GM19023 (cell line): ENCODE data around the gene CLEC20A.
"Not testable (repeated sequence)": the region's sequence is repeated elsewhere in the genome, so short reads cannot be mapped to it uniquely, and the experiment has no call there.

ENCODE experiments used
- ATAC-seq: cut with Tn5 transposase; IDR thresholded peaks from one replicate; pipeline ENCODE4 v1.9.1; 2021; ENCODE audit warnings: mild to moderate bottlenecking, moderate library complexity; ENCODE audit not compliant: unreplicated experiment

CLEC20A gene

DNA sequence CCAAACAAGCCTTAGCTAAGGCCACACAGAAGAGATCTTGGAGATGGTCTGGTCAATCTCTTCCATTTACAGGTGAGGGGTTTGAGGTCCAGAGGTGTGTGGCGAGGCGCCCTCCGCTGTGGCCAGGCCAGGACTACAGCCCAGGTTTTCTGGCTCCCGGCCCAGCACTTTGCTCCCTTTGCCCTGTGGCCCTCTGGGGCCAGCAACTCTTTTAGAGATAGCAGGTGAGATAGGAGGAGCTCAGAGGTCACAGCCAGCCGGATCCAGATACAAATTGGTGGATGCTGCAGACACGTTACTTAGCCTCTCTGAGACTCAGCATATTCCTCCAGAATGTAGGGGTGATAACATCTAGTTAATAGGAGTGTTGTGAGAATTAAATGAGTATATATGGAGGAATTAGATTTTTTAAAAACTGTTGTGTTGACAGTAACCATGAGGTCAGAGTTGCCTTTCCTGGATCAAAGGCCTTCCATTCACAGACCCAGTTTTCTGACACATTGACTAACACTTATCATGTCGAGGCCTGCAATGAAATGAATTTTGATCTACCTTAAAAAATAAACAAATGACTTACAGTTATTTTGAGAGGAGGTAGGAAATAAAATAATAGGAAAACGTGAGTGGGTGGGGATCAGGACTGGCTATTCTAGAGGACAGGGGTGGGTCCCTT is 32.7 kb upstream of the CLEC20A start:
- no peak for ATAC-seq

DNA sequence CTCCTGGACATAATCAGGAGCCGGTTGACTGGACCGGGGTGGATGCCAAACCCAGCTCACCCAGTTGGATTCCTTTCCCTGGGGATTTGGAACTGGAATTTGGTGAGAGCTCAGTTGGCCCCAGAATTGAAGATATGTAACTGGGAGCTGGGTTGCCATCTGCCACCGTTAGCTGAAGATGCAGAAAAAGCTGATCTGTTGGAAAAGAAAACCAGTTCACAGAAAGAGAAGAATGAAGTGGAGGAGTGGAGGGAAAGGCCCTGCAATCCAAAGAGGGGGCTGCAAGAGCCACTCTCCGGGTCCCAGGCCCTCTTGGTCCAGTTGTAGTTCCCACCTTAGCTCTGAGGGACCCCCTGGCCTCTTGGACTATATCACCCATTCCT is 32.2 kb upstream of the CLEC20A start:
- no peak for ATAC-seq

DNA sequence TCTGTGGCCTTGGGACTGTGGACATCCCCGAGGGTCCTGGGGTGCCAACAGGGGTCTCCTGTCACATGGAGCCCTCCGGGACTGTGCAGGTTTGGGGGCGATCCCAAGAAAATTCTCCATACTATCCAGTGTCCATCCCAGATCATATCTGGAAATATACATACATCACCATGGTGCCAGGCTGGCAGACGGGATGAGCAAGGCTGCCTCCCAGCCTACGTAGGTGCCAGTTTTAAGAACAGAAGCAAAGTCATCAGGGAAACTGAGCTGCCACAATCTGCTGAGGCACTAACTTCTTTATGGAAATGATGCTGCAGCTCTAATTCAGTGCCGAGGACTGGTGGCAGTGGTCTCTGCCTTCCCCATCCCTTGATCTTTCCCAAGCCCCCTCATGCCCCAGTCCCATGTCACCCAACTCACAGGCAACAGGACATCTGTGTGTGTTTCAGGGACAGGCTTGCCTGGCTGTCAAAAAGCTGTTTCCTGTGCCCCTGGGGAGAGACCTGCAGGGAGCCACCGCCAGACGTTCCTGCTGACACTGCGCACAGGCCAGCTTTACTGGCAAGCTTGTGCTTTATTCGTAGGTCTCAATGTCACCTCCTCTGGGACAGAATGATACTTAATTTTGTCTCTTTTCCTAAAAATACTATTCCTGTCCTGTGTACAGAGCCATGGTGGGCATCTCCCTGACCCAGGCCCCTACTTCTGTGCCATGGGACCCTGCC is 31.6 kb upstream of the CLEC20A start:
- ATAC-seq = no peak

DNA sequence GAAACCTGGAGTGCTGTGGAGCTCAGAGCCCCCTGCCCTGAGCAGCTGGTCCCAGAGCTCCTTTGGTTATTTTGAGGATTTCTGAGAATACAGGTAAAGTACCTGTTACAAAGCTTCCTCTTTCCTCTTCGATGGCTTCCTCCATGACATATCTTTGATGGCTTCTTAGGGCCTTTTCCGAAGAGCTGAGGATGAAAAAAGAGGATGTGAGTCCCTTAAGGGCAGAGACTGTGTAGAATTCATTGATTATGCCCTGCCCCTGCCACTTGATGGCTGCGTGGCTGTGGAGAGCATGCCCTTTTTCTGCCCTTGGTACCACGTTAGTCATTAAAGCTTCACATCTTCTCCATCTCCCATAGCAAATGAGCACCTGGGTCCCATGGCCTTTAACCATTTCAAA is 30.4 kb upstream of the CLEC20A start:
- ATAC-seq = no peak

DNA sequence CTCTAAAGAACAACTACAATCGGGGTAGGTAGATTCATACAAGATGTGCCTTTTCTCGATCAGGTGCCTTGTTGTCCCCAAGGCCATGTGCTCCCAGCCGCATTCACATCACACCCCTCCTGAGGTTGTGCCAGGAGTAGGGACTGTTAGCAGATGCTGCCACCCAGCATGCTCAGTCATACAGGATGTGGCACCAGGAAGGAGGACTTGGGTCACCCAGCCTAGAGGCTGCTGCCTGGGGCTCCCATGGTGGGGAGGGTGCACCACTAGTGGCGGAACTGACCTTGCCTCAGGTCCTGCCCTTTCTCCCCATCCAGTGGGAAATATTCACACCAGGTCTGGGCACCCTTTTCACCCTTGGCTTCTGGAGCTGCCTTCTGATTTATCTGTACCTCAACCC is 24.5 kb upstream of the CLEC20A start:
- ATAC-seq = no peak

DNA sequence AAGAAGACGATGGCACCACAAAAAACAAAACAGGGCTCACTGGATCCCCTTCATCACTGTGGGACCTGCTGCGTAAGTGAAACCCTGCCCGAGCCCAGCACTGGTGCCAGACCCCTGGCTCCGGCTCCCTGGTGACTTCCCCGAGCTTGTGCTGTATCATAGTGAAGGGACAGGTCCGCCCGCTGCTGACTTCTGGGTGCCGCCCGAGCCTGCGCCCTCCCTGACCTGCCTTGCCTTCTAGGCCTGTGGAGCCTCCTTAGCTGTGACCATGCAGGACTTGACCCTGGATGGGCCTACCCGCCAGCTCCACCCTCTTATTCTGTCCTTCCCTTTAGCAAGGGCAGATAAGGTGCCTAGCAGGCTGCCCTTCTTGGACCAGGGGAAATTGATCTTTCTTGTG is 24.0 kb upstream of the CLEC20A start:
- no peak for ATAC-seq

DNA sequence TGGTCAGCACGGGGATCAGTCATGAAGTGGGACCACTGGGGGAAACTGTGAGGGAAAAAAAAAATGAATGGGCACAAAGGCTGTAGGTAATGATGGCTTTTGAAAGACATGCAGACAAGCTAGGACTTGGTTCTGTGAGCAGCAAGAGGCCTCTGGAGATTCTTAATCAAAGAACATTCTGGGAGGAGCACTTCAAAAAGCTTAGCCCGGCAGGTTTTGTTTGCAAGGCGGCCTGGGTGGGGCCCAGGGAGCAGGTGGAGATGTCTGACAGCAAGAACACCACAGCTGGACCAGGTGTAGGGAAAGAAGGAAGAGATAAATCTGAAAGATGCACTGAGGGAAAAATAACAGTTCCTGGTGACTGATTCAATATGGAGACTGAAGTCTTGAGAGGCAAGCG is 22.1 kb upstream of the CLEC20A start:
- no peak for ATAC-seq

DNA sequence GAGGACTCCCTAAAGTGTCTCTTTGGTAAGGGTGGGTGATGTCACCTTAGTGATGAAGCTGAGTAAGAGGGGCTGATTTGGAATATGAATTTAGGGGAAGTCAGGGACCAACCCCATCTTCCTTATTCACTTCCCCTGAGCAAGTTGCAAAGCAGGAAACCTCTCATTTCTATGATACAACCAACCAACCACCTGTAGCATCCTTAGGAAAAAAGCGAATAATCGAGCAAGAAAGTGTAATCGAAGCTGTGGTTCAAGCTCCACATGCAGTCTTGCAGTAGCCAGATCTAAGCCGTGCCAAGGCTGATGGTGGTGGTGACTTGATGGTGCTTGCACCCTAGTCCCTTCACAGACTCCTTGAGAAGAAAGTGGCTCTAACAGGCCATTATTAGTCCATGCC is 19.3 kb upstream of the CLEC20A start:
- ATAC-seq = no peak

DNA sequence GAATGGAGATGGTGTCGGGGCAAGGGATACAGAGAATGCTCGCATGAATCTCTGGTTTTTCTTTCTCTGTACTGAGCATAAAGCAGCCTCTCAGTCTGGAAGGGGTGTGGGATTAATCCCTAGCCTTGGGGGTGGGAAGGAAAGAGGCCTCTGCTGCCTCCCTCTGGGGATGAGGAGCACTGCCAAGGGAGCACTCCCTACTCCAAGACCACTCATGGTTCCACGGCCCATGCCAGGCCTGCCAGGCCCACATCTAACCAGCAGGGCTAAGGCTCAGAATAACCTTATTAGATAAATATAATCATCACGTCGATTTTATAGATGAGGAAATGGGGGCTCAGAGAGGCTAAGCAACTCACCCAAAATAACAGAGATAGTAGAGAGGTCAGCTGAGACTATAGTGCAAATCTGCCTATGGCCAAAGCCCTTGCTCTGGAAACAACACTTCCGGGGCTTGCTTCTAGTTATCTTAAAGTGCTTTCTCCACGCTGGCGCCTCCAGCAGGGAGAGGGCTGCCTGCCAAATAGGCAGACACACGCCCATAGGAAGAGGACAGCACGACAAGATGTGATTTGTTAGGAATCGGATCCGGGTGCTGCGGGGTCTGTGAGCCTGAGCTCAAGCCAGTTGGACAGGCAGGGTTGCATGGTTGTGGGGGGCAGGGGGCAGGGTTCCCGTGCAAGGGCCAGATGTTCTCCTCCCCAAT is 16.7 kb upstream of the CLEC20A start:
- no peak for ATAC-seq

DNA sequence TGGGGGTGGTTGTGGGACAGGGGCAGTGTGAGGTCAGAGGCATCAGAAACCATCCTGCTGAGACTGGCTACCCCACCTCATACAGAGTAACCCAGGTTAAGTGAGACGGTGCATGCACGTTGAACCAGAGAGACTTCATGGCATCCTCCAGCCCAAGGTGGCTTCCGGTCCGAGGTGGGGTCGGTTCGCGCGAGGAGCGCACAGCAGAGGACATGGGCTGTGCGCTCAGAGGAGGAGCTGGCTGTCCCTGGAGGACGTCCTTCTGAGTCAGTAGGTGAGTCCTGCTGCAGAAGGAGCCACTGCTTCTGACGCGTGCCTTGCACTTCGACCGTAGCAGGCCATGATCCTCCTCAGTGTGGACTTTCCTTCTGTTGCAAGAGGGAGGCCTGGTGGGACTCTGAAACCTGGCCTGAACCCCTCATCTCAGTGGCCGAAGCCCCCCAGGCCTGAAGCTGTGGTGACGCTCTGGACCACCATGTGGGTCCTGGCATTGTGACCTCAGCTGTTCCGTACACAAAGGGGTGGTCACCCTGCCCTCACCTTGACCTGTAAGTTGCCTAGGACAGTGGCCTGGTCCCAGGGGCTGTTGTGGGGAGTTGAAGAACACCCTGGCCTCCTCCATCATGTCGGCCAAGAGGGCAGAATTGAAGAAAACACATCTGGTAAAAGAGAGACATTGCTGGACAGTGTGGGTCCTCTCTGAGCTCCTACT is 16.0 kb upstream of the CLEC20A start, which contains the start of gene TEX35:
Gene TEX35, plus strand, starts transcription at position 544 of the 712 bp plus-strand sequence. Its CDS starts 80 bp downstream, at position 624.
- no peak for ATAC-seq

DNA sequence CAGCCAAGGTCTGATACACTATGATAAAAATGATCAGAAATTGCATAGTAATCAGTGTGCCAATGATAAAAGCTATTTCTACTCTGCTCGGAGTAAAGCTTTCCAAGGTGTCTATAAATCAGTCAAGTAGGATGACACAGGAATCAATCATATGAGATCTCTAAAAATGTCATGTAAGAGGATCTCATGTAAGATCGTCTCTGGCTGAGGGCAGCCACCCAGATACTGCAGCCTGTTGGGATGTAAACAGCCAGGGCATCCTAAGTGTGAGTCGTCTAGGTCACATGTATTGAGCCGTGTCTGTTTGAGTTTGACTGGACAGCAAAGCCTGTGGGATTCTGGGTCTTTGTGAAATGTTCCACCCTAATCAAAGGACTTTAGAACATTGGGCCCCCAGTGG is 13.4 kb upstream of the CLEC20A start:
- no peak for ATAC-seq

DNA sequence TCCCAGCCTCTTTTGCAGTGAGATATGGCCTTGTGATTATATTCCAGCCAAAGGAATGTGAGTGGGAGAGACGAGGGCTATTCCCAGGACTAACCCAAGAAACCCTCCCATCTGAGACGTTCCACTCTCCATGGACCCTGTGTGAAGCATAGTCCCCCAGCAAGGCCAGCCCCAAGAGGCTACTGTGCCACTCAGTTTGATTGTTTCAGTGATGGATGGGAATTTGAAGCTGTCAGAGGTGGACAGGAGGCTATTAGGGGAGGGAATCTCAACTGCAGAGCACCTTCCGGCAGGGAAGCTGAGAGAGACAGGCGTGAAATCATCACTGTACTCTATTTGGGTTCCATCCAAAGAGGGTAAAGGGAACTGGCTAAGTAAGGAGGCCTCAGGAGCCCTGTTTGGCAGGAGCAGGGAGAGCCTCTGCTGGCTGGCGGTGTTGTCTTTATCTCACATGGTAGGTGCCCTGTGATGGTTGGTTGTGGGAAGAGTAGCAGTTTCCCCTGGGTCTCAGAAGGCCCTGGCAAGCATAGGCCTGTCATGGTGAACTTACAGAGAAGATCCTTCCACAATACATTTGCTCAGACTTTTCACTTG is 12.7 kb upstream of the CLEC20A start:
- ATAC-seq = no peak

DNA sequence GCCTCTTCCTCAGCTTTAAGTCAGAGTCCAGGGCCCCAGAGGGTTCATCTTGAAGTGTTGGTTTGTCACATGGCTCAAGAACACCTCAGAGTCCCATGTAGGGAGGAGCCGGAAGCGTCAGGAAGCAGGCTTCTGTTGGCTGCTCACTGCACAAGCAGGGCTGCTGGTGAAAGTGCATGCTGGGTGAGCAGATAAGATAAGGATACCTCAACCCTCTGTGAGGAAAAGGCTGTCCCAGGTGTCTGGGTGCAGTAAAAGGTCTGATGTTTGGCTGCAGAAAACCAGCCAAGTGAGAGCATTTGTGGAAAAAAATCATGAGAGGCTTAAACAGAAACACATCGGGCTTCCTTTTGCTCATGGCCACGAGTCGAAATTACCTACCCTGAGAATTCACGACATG is 9.9 kb upstream of the CLEC20A start:
- ATAC-seq = no peak

DNA sequence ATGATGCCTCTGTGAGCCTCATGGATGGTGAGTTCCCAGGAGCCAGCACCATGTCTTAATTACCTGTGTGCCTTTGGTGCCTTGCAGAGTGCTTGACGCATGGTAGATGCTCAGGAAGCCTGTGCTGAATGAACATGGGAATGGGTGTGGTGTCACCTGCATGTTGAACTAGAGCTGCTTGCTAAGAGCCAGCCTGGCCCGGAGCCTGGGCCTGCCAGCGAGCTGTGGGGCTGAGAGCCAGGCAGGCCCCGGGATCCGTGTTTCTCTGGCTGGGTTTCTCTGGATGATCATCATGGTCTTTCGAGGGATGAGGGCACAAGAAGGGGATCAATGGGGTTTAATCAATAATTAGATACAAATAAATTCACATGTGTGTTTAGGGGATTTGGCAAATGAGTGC is 9.4 kb upstream of the CLEC20A start:
- ATAC-seq = no peak

DNA sequence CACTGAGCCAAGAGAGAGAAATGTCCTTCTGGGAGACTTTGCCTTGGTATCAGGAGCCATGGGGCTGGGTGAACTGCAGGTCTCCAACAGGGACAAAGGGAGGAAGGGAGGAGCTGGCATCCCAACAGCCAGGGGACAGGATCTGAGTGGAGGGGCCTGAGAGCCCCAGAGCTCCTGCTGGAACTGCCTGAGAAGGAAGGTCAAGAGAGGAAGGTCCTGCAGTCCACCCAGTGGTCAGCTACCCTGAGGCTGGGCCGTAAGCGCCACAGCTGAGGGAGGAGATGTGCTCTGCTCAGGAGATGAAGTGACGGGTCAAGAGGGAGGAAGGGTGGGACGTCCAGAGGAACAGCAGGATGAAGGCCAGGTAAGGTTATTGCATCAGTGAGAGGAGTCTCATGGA is 7.5 kb upstream of the CLEC20A start:
- ATAC-seq = no peak

DNA sequence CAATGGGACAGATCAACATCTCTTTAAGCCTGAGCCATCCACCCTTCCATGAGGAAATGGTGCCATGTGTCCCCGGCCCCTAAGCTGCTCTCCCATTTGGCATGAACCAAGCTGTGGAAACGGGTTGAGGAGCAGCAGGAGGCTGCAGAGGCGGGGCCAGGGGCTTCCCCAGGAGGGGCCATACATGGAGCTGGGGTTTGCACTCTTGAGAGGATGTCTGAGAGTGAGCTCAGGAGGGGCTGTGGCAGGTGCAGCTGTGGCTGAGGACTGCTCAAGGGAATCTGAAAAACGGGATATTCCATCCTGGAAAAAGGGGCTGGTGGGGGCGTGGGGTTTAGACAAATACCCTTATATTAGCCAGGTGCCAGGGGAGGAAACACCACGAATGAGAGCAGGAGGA is 7.1 kb upstream of the CLEC20A start:
- ATAC-seq = no peak

DNA sequence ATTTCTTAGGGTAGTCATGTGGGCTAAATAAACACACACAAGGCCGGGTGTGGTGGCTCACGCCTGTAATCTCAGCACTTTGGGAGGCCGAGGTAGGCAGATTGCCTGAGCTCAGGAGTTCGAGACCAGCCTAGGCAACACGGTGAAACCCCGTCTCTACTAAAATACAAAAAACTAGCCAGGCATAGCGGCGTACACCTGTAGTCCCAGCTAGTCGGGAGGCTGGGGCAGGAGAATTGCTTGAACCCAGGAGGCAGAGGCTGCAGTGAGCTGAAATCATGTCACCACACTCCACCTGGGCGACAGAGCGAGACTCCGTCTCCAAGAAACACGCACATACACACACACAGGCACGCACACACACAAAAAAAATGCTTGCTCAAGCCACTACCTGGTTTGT is 6.6 kb upstream of the CLEC20A start:
- ATAC-seq = not testable (repeated sequence)

DNA sequence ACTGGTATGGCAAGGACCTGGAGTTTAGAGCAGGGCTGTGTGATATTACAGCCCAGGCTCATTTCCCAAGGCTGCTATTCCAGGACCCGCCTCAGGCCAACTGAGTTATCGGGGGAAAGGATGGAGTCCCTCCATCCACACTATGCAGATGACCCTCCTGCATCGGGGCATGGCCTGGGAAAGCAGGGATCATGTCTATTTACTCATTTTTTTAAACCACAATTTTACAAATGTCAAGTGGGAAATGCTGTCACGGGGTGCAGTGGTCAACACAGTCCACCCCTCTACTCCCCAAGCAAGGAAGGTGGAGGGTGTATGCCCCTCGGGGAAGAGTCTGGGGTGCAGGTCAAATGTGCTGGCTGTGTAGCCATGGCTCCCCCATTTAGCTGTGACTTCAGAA is 6.1 kb upstream of the CLEC20A start:
- ATAC-seq = no peak

DNA sequence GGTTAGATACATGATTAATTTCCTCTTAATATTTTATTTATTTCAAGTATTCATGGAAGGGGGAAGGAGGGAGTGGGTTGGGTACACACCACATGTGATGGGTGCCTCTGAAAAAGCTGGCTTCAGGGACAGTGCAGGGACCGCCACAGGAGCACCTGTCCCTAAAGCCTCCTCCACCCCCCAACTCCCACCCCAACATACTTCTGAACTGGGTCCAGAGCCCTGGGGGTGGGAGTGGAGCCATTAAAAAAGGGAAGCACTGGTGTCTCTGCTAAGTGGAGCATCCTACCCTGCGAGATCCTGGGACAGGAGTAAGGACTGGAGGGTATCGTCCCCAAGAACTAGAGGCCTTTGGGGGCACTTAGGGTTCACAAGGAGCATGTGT is 5.6 kb upstream of the CLEC20A start:
- ATAC-seq = no peak

DNA sequence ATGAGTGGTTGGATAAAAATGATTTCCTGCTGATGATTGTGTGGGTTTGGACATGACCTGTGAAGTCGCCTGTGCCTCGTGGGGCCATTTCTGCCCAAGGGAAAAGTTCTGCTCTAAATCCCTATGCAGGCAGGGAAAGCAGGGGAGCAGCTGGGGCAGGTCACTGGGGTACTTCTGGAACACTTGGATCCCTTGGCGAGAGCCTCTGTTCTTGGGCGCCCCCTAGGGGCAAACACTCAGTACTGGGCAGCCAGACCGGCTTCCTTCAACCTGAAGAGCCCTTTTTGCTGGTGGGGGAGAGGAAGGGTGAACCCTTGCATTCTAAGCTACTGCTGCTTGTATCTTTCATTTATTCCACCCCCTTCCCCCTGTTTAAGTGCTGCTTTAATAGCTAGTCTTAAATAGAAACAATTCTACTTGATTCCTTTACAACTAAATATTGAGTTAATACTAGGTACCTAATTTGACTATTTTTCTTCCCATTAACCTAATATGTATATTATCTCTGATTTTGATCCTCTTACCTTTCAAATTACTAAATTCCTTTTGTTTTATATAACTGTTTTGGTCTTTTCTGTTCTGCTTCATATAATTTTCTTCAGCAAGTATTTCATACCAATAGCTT is 5.1 kb upstream of the CLEC20A start:
- ATAC-seq = no peak
